Measurements from ENCODE around the gene WFIKKN2.
"Not testable (repeated sequence)": the region's sequence is repeated elsewhere in the genome, so short reads cannot be mapped to it uniquely, and the experiment has no call there.

Gene WFIKKN2

DNA sequence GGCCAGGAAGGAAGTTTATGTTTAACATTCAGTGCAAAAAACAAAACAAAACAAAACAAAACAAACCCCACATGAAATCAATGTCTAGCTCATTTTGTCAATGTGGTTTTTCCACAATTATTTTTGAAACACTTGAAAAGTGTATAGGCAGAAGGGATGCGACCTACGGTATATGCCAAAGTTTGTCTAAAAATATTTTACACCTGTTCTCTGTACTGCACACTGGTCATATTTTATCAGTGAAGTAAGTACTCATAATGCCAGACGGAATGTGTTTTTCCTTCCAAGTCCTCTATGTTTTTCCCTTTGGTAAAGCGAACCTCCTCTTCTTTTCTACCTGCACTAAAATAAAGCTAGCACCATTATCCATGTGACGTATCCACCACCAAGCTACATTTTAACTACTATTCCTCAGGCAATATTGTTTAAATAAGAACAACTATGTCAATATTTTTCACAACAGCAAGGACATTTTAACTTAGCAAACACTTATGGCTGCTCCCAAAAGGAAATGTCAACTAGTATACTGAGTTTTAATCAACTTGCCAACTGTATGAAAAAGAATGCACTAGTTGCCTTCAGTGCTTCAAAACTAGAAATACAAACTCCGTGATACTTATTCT is 20.4 kb downstream of the WFIKKN2 start:
- DNase-seq (ENCODE audit: low read depth): no peak

DNA sequence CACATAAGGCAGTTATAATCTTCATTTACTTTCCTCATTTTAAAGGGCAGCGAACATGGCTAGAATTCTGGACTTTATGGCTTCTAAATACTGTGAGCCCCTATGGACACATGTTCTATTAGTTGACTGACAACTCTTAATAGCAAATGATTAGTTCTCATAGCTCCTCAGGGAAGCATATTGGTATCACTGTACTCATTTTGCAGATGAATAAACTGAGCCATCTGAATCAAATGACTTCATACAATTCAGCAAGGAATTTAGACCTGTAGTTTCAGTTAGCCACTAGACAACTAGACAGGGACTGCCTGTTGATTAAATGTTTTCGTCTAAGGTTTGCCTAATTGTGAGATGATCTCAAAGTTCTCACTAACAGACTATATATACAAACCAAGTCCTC is 21.0 kb downstream of the WFIKKN2 start:
- no peak for DNase-seq (ENCODE audit: low read depth)

DNA sequence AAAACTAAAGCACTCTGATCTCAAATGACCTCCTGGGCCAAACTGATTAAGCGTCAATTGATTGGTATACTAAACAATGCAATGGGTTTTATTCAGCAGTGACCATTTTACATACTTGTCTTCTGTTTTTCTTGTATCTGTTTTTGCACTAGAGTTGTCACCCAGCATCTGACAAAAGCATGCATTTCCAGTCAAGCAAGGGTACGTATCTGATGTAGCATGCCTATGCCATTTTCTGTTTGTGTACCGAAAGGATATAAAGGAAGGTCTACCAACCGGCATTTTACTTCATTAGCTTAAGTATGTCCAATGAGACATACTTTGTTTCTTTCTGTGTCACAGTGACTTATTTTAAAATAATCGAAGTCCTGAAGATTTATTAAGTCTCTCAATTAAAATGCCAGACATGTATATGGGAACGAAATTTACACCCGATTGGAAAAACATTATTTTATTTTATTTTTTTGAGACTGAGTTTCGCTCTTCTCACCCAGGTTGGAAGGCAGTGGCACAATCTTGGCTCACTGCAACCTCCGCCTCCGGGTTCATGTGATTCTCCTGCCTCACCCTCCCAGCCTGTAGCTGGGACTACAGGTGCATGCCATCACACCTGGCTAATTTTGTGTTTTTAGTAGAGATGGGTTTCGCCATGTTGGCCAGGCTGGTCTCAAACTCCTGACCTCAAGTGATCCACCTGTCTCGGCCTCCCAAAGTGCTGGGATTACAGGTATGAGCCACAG is 23.3 kb downstream of the WFIKKN2 start:
- DNase-seq (ENCODE audit: low read depth): no peak

DNA sequence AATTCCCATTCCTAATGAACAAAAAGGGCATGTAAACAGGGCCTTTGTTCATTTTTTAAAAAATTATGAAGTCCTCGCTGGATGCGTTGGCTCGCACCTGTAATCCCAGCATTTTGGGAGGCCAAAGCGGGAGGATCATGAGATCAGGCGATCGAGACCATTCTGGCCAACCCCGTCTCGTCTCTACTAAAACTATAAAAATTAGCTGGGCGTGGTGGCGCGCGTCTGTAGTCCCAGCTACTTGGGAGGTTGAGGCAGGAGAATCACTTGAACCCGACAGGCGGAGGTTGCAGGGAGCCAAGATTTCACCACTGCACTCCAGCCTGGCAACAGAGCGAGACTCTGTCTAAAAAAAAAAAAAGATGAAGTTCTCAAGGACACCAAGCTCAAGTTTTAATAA is 24.3 kb downstream of the WFIKKN2 start:
- not testable (repeated sequence) for DNase-seq (ENCODE audit: low read depth)

DNA sequence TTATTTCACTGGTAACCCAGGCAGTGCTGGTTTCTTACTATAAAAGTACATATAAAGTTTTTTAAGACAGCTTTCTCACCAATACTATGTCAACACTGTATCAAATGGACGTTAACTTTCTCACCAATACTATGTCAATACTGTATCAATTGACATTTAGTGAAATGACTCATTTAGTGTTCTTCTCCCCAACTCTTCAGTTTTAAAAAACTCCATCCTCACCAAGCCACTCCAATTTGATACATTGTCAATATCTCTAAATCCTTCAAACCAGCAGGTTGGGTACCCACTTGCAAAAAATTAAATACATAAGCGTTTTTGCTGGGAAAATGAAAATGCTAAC is 25.9 kb downstream of the WFIKKN2 start:
- DNase-seq (ENCODE audit: low read depth): no peak

DNA sequence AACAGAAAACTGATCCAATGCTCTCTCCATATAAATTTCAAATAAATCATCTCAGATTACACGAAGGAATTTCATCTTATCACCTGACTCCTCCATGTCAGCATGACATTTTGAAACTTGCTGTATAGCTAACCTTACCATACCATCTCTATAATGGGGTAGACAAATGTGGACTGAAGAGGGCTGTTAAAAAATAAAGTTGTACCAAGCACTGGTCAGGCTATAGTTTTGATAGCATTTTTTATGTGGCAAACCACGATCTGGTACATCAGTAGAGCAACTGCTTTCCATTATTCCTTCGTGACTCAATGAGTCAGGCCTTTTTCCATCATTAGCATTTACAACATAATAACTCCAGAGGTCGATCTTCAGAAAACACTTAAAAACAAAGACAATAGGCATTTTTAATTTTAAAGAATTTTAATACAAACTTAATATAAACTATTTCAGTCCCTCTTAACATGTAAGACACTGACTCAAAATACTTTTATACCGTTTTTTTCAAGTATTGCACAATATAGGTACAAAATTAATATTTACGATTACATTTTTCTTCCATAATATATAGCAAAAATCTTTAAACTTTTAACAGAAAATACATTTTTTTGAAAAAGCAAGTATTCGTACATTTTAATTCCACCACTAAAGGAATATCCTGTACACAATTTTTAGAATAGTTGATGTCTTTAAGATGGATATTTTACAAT is 26.6 kb downstream of the WFIKKN2 start:
- DNase-seq (ENCODE audit: low read depth): no peak

DNA sequence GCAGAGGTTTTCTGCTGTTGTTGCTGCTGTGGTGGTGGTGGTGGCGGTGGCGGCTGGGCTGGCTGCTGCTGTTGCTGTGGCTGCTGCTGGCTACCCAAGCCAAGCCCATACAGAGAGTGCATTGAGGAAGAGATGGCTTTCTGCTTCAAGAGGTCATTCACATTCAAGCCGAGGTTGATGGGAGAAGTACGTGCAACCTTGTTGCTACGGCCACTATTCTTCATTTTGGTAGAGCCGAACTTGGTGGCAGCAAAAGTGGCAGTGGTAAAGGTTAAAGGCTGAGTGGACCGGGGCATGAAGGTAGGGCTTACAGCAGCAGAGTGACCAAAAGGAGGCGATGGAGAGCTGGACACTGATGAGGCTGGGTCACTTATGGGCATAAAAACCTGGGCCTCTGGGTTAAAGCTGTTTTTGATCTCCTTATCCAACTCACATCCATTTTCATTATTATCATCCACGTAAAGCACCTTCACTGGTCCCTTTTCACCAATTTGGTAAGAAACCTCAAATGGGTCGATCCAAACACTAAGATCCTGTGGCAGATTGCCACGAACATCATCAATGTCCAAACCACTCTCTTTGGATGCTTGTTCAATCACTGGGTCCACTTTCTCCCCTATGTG is 27.9 kb downstream of the WFIKKN2 start:
- no peak for DNase-seq (ENCODE audit: low read depth)

DNA sequence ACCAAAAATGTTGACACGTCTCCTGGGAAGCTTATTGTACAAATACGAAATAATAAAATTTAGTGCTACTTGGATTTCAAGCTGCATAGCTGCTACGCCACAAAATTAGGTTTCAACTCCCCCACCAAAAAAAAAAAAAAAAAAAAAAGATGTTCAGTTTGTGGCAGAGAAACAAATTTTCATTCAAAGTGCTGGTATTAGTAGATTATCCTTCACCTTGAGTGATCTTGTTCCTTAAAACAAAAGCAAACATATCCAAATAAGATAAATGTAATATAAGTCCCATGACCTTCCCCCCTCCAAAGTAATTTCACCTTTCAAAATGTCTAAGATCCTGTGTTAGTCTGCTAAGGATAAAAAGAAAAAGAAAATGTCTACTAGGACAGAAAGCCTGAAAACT is 28.5 kb downstream of the WFIKKN2 start:
- no peak for DNase-seq (ENCODE audit: low read depth)

DNA sequence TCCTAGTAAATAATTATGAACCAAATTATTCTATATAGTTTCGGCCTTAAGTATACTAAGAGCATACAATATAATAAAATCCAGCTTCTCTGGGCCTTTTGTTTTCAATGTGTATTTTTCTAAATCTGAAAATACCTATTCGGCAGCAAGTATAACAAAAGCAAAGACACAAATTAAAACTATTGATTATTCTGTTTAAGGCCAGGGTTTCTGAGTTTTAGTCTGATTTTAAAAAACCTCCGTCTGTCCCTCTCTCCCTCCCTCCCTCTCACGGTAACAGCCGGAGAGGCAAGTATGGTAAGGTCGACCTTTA is 29.3 kb downstream of the WFIKKN2 start:
- DNase-seq (ENCODE audit: low read depth): no peak

DNA sequence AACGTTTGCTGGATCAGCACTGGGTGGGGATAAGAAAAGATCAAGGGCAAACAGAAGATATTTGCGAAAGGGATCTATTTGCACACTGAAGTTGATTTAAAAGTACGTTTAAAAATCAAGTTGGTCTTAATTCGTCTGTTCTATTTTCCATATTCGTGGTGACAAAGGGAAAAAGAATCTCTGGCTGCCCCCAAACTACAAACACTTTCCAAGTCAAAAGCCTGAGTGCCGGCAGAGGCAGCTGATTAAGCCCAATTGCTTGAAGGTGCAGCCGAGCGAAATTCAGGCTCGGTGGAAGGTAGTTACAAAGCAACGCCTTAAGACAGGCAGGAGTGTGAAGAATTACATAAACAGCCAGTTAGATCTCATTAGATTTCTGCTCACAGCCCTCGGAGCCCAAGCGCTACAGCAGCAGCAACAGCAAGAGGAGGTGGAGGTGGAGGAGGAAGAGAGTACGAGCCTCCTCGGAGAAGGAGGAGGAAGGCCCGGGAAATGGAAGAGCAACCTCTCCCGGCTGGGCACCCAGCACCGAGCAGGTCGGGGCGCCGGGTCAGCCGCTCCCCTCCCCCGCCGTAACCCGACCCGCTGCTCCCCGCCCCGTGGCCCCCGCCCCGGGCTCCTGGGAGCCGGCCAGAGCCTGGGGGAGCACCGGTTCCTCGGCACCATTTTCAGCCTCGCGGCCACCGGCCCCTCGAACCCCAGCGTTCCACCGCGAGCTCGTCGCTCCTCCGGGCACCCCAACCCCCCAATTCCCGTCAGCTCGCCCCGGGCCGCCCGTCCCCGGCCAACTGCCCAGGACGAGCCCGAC is 29.9 kb downstream of the WFIKKN2 start:
- peak; percentile 37 for DNase-seq (ENCODE audit: low read depth)

DNA sequence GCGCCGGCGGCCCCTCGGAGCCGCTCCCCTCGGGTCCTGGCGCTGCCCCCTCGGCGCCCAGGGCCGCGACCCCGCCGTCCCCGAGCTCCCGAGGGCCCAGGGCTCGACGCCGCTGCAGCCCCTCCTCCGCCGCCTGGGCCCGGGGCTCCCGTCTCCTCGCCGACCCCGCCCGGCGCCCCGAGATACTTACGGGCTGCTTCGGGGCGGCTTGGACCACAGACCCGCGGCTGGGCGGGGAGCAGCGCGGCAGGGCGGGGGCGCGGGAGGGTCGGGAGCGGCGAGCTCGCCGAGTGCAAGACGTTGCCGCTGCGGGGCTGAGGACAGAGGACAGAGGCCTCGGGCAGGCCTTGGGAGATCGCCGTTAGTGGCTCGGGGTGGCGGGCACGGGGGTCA is 30.5 kb downstream of the WFIKKN2 start:
- no peak for DNase-seq (ENCODE audit: low read depth)

DNA sequence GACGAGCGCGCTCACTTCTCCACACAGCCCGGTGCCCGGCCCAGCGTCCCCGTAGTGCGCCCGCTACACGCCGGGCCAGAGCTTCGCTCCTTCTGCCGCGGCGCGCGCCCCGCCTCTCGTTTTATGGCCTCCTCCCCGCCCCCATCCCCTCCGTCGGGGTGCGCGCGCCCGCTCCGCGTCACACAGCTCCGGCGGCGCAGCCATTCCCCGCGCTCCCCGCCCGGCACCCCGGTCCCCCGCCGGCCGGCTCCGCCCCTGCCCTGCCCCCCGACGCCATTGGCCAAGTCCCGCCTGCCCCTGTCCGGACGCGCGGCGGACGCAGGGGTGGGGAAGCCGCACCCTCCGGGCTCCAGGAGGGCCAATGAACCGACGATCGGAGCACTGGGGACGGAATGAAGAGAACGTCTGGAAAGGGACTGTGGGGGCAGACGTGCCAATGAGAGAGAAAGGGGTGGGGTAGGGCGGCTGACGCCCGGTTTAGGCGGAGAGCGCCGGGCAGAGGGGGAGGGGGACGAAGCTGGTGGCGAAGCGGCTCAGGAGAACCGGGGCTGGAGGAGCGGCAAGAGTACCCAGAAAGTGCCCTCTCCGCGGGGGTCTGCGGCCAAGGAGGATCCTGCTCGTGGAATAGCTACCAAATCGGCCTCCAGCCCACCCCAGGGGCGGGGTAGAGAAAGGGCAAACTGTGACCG is 31.0 kb downstream of the WFIKKN2 start, which contains the start of gene TOB1:
Gene TOB1 (minus strand): TSS at position 94 of the 689 bp plus-strand sequence. CDS start 2,337 bp downstream, outside the sequence.
- peak; percentile 97 for DNase-seq (ENCODE audit: low read depth)

DNA sequence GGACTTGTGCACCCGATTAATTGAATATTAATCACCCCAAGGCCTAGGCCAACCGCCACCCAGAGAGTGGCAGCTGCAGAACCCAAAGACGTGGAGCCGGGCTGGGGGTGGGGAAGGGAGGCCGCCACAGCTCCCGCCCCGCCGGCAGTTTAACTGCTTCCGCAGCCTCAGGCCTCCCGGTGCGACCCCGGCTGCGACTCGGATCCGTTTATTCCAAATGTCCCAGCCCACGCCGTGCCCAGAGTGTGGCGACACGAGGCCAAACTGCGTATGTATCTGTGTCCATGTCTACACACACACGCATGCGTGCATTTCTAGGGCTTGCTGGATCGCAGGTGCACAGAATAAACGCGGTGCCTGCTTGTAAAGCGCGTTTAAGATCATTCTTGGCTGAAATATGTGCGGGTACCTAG is 31.6 kb downstream of the WFIKKN2 start:
- DNase-seq (ENCODE audit: low read depth): peak; percentile 58

DNA sequence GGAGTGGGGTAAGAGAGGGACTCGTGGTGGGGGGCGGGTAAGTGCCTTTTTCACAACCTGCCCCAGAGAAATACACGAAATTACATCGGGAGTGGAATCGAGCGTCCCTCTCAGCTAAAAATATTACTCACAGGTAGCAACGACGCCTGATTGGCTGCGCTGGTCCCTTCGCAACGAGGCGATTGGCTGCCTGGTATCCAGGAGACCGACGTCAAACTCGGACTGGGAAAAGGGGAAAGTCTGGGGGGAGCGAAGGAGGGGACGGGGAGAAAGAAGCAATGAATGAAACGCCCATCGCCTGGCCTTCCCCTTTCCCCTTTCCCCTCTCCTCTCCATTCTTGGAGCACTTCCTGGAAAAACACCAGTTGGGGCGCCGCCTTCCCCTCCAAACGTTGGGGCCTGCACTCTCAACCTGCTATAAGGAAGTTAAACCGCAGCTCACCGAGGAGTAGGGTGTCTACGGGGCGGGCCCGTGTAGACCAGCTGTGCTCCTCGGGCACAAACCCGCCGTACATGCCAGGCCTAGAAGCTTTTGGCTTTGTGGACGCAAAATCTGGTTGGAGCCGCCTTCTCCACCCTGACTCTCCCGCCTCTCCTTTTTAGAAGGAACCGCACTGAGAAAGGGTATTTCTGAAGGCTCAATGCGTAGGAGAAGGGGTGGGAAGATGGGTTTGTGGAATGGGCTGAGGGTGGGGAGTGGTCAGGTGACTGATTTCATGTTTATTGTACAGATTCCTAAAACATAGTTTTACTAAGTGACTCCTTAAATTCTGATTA is 32.2 kb downstream of the WFIKKN2 start:
- DNase-seq (ENCODE audit: low read depth): peak; percentile 69

DNA sequence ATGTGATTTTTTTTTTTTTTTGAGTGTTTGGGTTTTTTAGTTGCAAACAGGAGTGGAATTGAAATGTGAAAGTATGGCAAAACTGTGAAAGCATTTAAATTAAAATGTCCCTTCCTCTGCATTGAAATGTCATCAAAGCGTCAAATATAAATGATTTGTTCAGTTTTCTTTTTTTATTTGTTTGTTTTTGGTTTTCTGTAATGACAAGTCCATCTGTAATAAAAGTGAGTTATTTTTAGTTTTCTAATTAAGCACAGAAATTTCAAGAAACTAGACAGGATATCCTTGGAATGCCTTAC is 32.7 kb downstream of the WFIKKN2 start:
- no peak for DNase-seq (ENCODE audit: low read depth)

DNA sequence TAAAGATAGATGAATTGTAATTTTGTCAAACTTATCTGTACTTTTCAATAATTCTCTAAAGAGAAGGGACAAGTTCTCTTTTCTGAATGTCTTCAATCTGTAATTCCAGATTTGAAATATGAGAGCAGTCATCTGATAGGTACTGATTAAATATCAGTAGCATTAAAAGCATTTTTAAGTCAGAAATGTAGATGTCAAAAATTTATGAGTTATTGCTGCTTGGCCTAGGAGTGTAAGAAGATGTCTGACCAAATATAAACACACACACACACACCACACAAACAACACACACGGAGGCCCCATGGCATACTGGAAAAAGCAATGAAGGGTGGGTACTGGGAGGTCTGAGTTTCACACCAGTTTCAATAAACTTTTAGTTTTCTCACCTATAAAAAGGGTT is 33.2 kb downstream of the WFIKKN2 start:
- no peak for DNase-seq (ENCODE audit: low read depth)

DNA sequence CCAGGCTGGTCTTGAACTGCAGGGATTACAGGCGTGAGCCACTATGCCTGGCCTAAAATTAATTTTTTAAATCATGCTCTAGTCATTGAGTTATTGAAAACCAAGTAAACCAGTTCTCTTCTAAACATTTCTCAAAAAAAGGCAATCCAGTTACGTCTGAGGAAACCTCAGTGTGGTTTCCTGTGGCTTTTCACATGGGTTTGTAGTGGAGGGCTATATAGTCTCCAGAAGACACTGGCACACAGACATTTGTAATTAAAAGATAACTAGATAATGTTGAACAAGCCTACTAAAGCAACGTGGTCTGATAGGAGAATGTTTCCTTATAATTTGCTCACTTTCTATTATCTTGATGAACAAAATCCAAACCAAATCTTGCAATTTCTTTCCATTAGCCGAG is 36.0 kb downstream of the WFIKKN2 start:
- peak; percentile 19 for DNase-seq (ENCODE audit: low read depth)

DNA sequence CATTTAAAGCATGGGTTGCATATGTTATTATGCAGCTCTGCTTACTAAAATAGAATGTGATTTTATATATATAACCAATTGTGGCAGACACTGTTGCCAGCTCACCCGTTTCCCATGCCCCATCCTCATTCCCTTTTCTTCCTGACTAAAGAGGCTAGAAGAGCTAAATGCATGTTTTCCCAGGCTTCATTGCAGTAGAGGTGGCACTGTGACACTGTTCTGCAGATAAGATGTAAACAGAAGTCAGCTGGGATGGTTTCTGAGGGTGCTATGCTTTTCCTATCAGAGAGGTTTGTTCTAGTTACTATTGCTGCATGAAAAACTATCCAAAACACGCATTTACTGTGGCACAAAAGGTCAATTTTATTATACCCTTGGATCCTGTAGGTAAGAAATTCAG is 36.5 kb downstream of the WFIKKN2 start:
- no peak for DNase-seq (ENCODE audit: low read depth)

DNA sequence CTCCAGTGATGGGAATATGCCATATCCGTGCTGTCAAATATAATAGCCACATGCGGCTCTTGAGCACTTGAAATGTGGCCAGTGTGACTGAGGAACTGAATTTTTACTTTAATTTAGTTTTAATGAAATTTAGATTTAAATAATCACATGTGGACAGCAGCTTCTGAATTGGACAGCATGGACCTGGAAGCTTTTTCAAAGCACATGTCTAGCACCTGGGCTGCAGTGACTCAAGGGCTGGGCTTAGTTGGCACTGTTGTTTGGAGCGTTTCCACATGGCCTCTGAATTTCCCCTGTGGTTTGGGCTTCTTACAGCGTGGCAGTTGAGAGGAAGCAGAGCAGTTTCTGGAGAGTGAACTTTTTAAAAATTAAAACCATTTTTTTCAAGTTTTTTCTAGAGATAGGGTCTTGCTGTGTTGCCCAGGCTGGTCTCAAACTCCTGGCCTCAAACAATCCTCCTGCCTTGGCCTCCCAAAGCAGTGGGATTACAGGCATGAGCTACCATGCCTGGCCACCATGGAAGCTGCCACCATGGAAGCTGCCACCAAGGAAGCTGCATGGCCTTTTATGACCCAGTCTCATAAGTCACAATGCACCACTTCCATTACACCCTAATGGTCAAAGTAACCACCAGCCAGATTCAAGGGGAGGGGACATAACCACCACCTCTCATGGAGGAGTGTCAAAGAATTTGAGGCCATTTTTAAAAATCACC is 37.5 kb downstream of the WFIKKN2 start:
- DNase-seq (ENCODE audit: low read depth): peak; percentile 17

DNA sequence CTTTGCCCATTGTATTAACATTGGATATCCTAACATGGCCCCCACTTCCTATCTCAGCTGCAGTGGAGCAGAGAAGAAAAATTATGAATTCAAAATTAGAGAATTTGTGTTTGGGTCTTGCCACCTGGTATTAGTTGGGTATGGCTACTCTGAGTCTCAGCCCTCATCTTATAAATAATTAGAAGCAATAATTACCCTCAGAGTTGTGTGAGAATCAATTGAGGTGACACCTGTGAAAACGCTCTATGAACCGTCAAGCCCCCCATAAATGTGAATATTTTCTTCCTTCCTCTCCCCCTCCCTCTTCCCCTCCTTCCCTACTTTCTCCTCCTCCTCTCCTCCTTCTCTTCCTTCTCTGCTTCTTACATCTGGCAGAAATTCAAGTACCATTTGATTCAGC is 39.7 kb downstream of the WFIKKN2 start:
- no peak for DNase-seq (ENCODE audit: low read depth)

Data from activated T-cell treated with anti-CD3 and anti-CD28 coated beads for 1 hour (primary cell).